Neural progenitor cell (in vitro differentiated cells): ENCODE data around the gene SSBP3. TPM values are rescaled to one million over a fixed set of nuclear protein-coding genes. Genes with fewer than 3 reads are reported as not detected.
A peak's percentile ranks its signal among the peaks of the same experiment; 100 is the strongest.

Experiments
- DNase-seq: peaks from one replicate; pipeline ENCODE4 v3.0.0-alpha.2; 2016; ENCODE audit warnings: low spot score
- H2AFZ ChIP-seq: fragments of 200-600 bp; sonication (generic); replicated peaks from 2 replicates; pipeline ENCODE4 v1.6.1; 2016; ENCODE audit warnings: antibody characterized with exemption
- H3F3A ChIP-seq: fragments of 200-600 bp; sonication (generic); 2 replicates; pipeline ENCODE4 v1.6.1; 2016; ENCODE audit warnings: antibody characterized with exemption, low read depth
- H3K27ac ChIP-seq: fragments of 200-600 bp; sonication (generic); 2 replicates; pipeline ENCODE4 v1.5.1; 2016; ENCODE audit warnings: mild to moderate bottlenecking
- H3K27me3 ChIP-seq: fragments of 200-600 bp; sonication (generic); 2 replicates; pipeline ENCODE4 v1.6.1; 2016; ENCODE audit warnings: mild to moderate bottlenecking, moderate library complexity
- H3K36me3 ChIP-seq: fragments of 200-600 bp; sonication (generic); 2 replicates; pipeline ENCODE4 v1.5.1; 2016
- H3K4me1 ChIP-seq: fragments of 200-600 bp; sonication (generic); 2 replicates; pipeline ENCODE4 v1.6.1; 2016; ENCODE audit warnings: mixed run types
- H3K4me2 ChIP-seq: fragments of 200-600 bp; sonication (generic); 2 replicates; pipeline ENCODE4 v1.6.1; 2016
- H3K4me3 ChIP-seq: fragments of 200-600 bp; sonication (generic); 2 replicates; pipeline ENCODE4 v1.5.1; 2016
- H3K79me2 ChIP-seq: fragments of 200-600 bp; sonication (generic); 2 replicates; pipeline ENCODE4 v1.6.1; 2016; ENCODE audit warnings: low read depth
- H3K9ac ChIP-seq: fragments of 200-600 bp; sonication (generic); 2 replicates; pipeline ENCODE4 v1.6.1; 2016
- H3K9me3 ChIP-seq: fragments of 200-600 bp; sonication (generic); 2 replicates; pipeline ENCODE4 v1.5.1; 2016; ENCODE audit warnings: low read depth
- H4K20me1 ChIP-seq: fragments of 200-600 bp; sonication (generic); 2 replicates; pipeline ENCODE4 v1.6.1; 2016; ENCODE audit warnings: low read depth
- H3K27ac Mint-ChIP-seq: 3 replicates; pipeline ENCODE4 v1.8.0; 2021; ENCODE audit warnings: mixed read lengths
- H3K27me3 Mint-ChIP-seq: 2 replicates; pipeline ENCODE4 v1.8.0; 2022; ENCODE audit warnings: low read depth, mild to moderate bottlenecking, inconsistent platforms, moderate library complexity, mixed read lengths; ENCODE audit not compliant: insufficient read depth
- H3K36me3 Mint-ChIP-seq: 3 replicates; pipeline ENCODE4 v1.8.0; 2021; ENCODE audit warnings: mixed read lengths
- H3K4me1 Mint-ChIP-seq: 3 replicates; pipeline ENCODE4 v1.8.0; 2021; ENCODE audit warnings: mixed read lengths
- H3K4me3 Mint-ChIP-seq: 3 replicates; pipeline ENCODE4 v1.8.0; 2021; ENCODE audit warnings: mild to moderate bottlenecking, moderate library complexity, mixed read lengths
- H3K9me3 Mint-ChIP-seq: 3 replicates; pipeline ENCODE4 v1.8.0; 2020; ENCODE audit warnings: mixed read lengths
- CTCF ChIP-seq: fragments of 200-600 bp; sonication (generic); IDR thresholded peaks from 2 replicates; pipeline ENCODE4 v1.5.1; 2017; ENCODE audit warnings: antibody characterized with exemption, mild to moderate bottlenecking
- EZH2 ChIP-seq: fragments of 200-600 bp; sonication (generic); IDR thresholded peaks from 2 replicates; pipeline ENCODE4 v1.6.1; 2017; ENCODE audit warnings: antibody characterized with exemption, mild to moderate bottlenecking, moderate library complexity
- EZH2phosphoT487 ChIP-seq: fragments of 200-600 bp; sonication (generic); IDR thresholded peaks from 2 replicates; pipeline ENCODE4 v1.6.1; 2017; ENCODE audit warnings: antibody characterized with exemption
- total RNA-seq: library from RNA; depleted of rRNA; stranded (reverse); fragments of >200 nt; gene quantifications from 2 replicates; pipeline ENCODE4 v1.2.3, GENCODE V29; 2015; ENCODE audit warnings: low replicate concordance

The SSBP3 gene
- total RNA-seq, 1 donor from 2014 or later, result 53.0 TPM

- Mint-ChIP-seq H3K27me3 (peaks cover 3% of the 10 kb centered on the region), H3K36me3 (peaks cover 10% of the 10 kb centered on the region), H3K9me3 (no peaks in the 10 kb centered on the region), H3K4me3 (no peak overlapping the region), H3K4me1 (peaks cover 89% of the 10 kb centered on the region), H3K27ac (peak overlapping the region; percentile 42)
- Histone ChIP-seq H2AFZ (no peak overlapping the region), H3K9me3 (no peaks in the 10 kb centered on the region), H3K9ac (no peak overlapping the region), H3F3A (peaks cover 28% of the 10 kb centered on the region), H3K27ac (no peak overlapping the region), H4K20me1 (peaks cover 100% of the 10 kb centered on the region), H3K4me3 (no peak overlapping the region), H3K4me2 (no peak overlapping the region), H3K79me2 (peaks cover 98% of the 10 kb centered on the region), H3K27me3 (no peaks in the 10 kb centered on the region), H3K4me1 (peaks cover 78% of the 10 kb centered on the region), H3K36me3 (no peaks in the 10 kb centered on the region)
- DNase-seq, result no peak
- TF ChIP-seq EZH2 (no peak), CTCF (no peak), EZH2phosphoT487 (no peak)
These were observed 73.2 kb downstream of the SSBP3 start for GRCh38 chr1:54332781-54333585.

GRCh38 chr1:54331843-54332463 is 74.2 kb downstream of the SSBP3 start:
- Histone ChIP-seq H3K27ac (no peak overlapping the region), H3K4me1 (peaks cover 87% of the 10 kb centered on the region), H3K79me2 (peaks cover 100% of the 10 kb centered on the region), H3K4me2 (peak overlapping the region; percentile 41), H2AFZ (no peak overlapping the region), H3K9me3 (no peaks in the 10 kb centered on the region), H4K20me1 (peaks cover 100% of the 10 kb centered on the region), H3F3A (peaks cover 28% of the 10 kb centered on the region), H3K36me3 (no peaks in the 10 kb centered on the region), H3K9ac (no peak overlapping the region), H3K4me3 (no peak overlapping the region), H3K27me3 (no peaks in the 10 kb centered on the region)
- no peak for DNase-seq
- TF ChIP-seq EZH2phosphoT487 (no peak), EZH2 (no peak), CTCF (no peak)
- peaks cover 10% of the 10 kb centered on the region for H3K36me3 Mint-ChIP-seq
- peak overlapping the region; percentile 82 for H3K27ac Mint-ChIP-seq
- no peaks in the 10 kb centered on the region for H3K9me3 Mint-ChIP-seq
- no peak overlapping the region for H3K4me3 Mint-ChIP-seq
- peaks cover 96% of the 10 kb centered on the region for H3K4me1 Mint-ChIP-seq
- peaks cover 3% of the 10 kb centered on the region for H3K27me3 Mint-ChIP-seq

- peak overlapping the region; percentile 47 for H3K4me3 Mint-ChIP-seq
- H3K27ac ChIP-seq, result no peak overlapping the region
These were observed 75.0 kb downstream of the SSBP3 start for GRCh38 chr1:54331091-54331772.

More at GRCh38 chr1:54331091-54331772, 75.0 kb downstream of the SSBP3 start:
- peaks cover 8% of the 10 kb centered on the region for H3K36me3 Mint-ChIP-seq
- Histone ChIP-seq H2AFZ (no peak overlapping the region), H3K4me2 (peak overlapping the region; percentile 41), H4K20me1 (peaks cover 100% of the 10 kb centered on the region), H3K4me3 (no peak overlapping the region), H3K9ac (no peak overlapping the region), H3F3A (peaks cover 34% of the 10 kb centered on the region), H3K4me1 (peaks cover 87% of the 10 kb centered on the region), H3K27me3 (no peaks in the 10 kb centered on the region), H3K9me3 (no peaks in the 10 kb centered on the region), H3K36me3 (no peaks in the 10 kb centered on the region), H3K79me2 (peaks cover 100% of the 10 kb centered on the region)
- peak; percentile 41 for DNase-seq
- H3K27ac Mint-ChIP-seq, result peak overlapping the region; percentile 1
- peaks cover 96% of the 10 kb centered on the region for H3K4me1 Mint-ChIP-seq
- no peaks in the 10 kb centered on the region for H3K9me3 Mint-ChIP-seq
- H3K27me3 Mint-ChIP-seq, result peaks cover 3% of the 10 kb centered on the region
- TF ChIP-seq EZH2phosphoT487, result no peak
- TF ChIP-seq CTCF, result no peak
- TF ChIP-seq EZH2, result no peak
